GM10248 (cell line): Measurements from ENCODE around the gene CHD6.

Experiments used
- CTCF ChIA-PET: fragments of 300-600 bp; sonication (Branson Sonifier 250); formaldehyde crosslinking; extraction: SDS; loops from one replicate; lab custom pipeline; 2021; ENCODE audit warnings: antibody characterized with exemption; lab: Yijun Ruan, JAX
- POLR2A ChIA-PET: fragments of 350-650 bp; sonication (Branson Sonifier 250); formaldehyde crosslinking; extraction: SDS; loops from one replicate; lab custom pipeline; 2020; ENCODE audit warnings: antibody characterized with exemption; lab: Yijun Ruan, JAX
- DNase-seq: peaks from one replicate; pipeline ENCODE4 v3.0.0; 2012; ENCODE audit errors: extremely low spot score
- CTCF ChIP-seq: IDR thresholded peaks from 2 replicates; pipeline ENCODE4 v1.5.1; 2012; ENCODE audit warnings: mild to moderate bottlenecking, low read depth; ENCODE audit errors: extremely low read depth, missing control alignments, control extremely low read depth

CHD6 gene

GRCh38 chr20:41510224-41510623 lies 108.0 kb downstream of the CHD6 start:
- no peak for DNase-seq
- no peak for TF ChIP-seq CTCF
- ChIA-PET CTCF (interaction anchor here (0.8 kb wide), 1 partner anchor 9 kb away, joined by 3 read pairs; no protein-coding TSS in a partner anchor), POLR2A (no interaction called here)

GRCh38 chr20:41509316-41510200 lies 108.6 kb downstream of the CHD6 start:
- DNase-seq, result no peak
- no peak for TF ChIP-seq CTCF
- CTCF ChIA-PET, result interaction anchor here (0.8 to 1.3 kb wide), 2 partner anchors 9 to 15 kb away, joined by 3 to 4 read pairs; no protein-coding TSS in a partner anchor

GRCh38 chr20:41508335-41508734 lies 109.8 kb downstream of the CHD6 start:
- no peak for TF ChIP-seq CTCF
- CTCF ChIA-PET, result interaction anchor here (1.0 to 1.3 kb wide), 2 partner anchors 11 to 14 kb away, joined by 4 read pairs; no protein-coding TSS in a partner anchor
- POLR2A ChIA-PET, result no interaction called here
- no peak for DNase-seq

More at GRCh38 chr20:41509316-41510200, 108.6 kb downstream of the CHD6 start:
- POLR2A ChIA-PET, result no interaction called here

GRCh38 chr20:41507851-41508250 lies 110.3 kb downstream of the CHD6 start:
- ChIA-PET CTCF (interaction anchor here (1.0 to 1.3 kb wide), 2 partner anchors 10 to 13 kb away, joined by 4 read pairs; no protein-coding TSS in a partner anchor), POLR2A (no interaction called here)
- DNase-seq, result no peak
- no peak for TF ChIP-seq CTCF

- no peak for TF ChIP-seq CTCF
- DNase-seq, result no peak
- POLR2A ChIA-PET, result no interaction called here
- CTCF ChIA-PET, result no interaction called here
Observed at GRCh38 chr20:41507436-41507835, 110.7 kb downstream of the CHD6 start.

GRCh38 chr20:41506192-41506915 lies 111.8 kb downstream of the CHD6 start:
- ChIA-PET POLR2A (no interaction called here), CTCF (no interaction called here)
- DNase-seq, result no peak
- TF ChIP-seq CTCF, result no peak
